Nephron progenitor cell (in vitro differentiated cells): ENCODE data around the gene EGLN3.

Source experiments
- DNase-seq: peaks from one replicate; pipeline ENCODE4 v3.0.0; 2021
- H3K27ac Mint-ChIP-seq: 2 replicates; pipeline ENCODE4 v1.8.0; 2021; ENCODE audit warnings: mild to moderate bottlenecking, moderate library complexity, mixed read lengths
- H3K27me3 Mint-ChIP-seq: 2 replicates; pipeline ENCODE4 v1.8.0; 2021; ENCODE audit warnings: mild to moderate bottlenecking, low read depth, mixed read lengths; ENCODE audit not compliant: poor library complexity
- H3K36me3 Mint-ChIP-seq: 2 replicates; pipeline ENCODE4 v1.8.0; 2021; ENCODE audit warnings: low read depth, mixed read lengths
- H3K4me1 Mint-ChIP-seq: 2 replicates; pipeline ENCODE4 v1.8.0; 2021; ENCODE audit warnings: mixed read lengths
- H3K4me3 Mint-ChIP-seq: 2 replicates; pipeline ENCODE4 v1.8.0; 2021; ENCODE audit warnings: mild to moderate bottlenecking, moderate library complexity, mixed read lengths
- H3K9me3 Mint-ChIP-seq: 2 replicates; pipeline ENCODE4 v1.8.0; 2021; ENCODE audit warnings: mild to moderate bottlenecking, moderate library complexity, mixed read lengths
- CTCF ChIP-seq: fragments of 200-600 bp; sonication (generic); IDR thresholded peaks from 2 replicates; pipeline ENCODE4 v1.5.0; 2021; ENCODE audit warnings: antibody characterized with exemption

Gene EGLN3

GRCh38 chr14:33914676-33915516 is 36.0 kb downstream of the EGLN3 start:
- DNase-seq = no peak
- H3K4me1 Mint-ChIP-seq = peaks cover 18% of the 10 kb centered on the region
- no peaks in the 10 kb centered on the region for H3K9me3 Mint-ChIP-seq
- TF ChIP-seq CTCF = no peak
- H3K27me3 Mint-ChIP-seq = peaks cover 4% of the 10 kb centered on the region
- no peak overlapping the region for H3K27ac Mint-ChIP-seq
- no peaks in the 10 kb centered on the region for H3K36me3 Mint-ChIP-seq
- no peak overlapping the region for H3K4me3 Mint-ChIP-seq

GRCh38 chr14:33911046-33911445 is 39.8 kb downstream of the EGLN3 start:
- no peak for TF ChIP-seq CTCF
- peaks cover 5% of the 10 kb centered on the region for H3K9me3 Mint-ChIP-seq
- peaks cover 4% of the 10 kb centered on the region for H3K27me3 Mint-ChIP-seq
- no peak overlapping the region for H3K4me3 Mint-ChIP-seq
- no peak for DNase-seq
- peaks cover 17% of the 10 kb centered on the region for H3K4me1 Mint-ChIP-seq
- H3K27ac Mint-ChIP-seq = no peak overlapping the region
- no peaks in the 10 kb centered on the region for H3K36me3 Mint-ChIP-seq

GRCh38 chr14:33910435-33910834 is 40.4 kb downstream of the EGLN3 start:
- Mint-ChIP-seq H3K4me3 (no peak overlapping the region), H3K27me3 (peaks cover 4% of the 10 kb centered on the region), H3K9me3 (peaks cover 5% of the 10 kb centered on the region), H3K36me3 (no peaks in the 10 kb centered on the region), H3K27ac (no peak overlapping the region), H3K4me1 (peaks cover 16% of the 10 kb centered on the region)
- DNase-seq = no peak
- no peak for TF ChIP-seq CTCF

- no peak for DNase-seq
These were observed 41.3 kb downstream of the EGLN3 start for GRCh38 chr14:33909380-33910084.

GRCh38 chr14:33908540-33909223 is 42.2 kb downstream of the EGLN3 start:
- Mint-ChIP-seq H3K9me3 (peaks cover 5% of the 10 kb centered on the region), H3K27me3 (peaks cover 4% of the 10 kb centered on the region), H3K36me3 (no peaks in the 10 kb centered on the region), H3K4me3 (no peak overlapping the region), H3K4me1 (peaks cover 13% of the 10 kb centered on the region), H3K27ac (no peak overlapping the region)
- no peak for DNase-seq
- no peak for TF ChIP-seq CTCF

More at GRCh38 chr14:33909380-33910084, 41.3 kb downstream of the EGLN3 start:
- peaks cover 4% of the 10 kb centered on the region for H3K27me3 Mint-ChIP-seq
- no peaks in the 10 kb centered on the region for H3K36me3 Mint-ChIP-seq
- no peak overlapping the region for H3K4me3 Mint-ChIP-seq
- no peak for TF ChIP-seq CTCF
- H3K27ac Mint-ChIP-seq = no peak overlapping the region
- peaks cover 13% of the 10 kb centered on the region for H3K4me1 Mint-ChIP-seq
- peaks cover 5% of the 10 kb centered on the region for H3K9me3 Mint-ChIP-seq
